ENCODE measurements around the gene NTN3.

Gene NTN3

GRCh38 chr16:2515180-2515851, 44.2 kb downstream of the NTN3 start:
- no peak for DNase-seq

GRCh38 chr16:2516391-2517240, 45.5 kb downstream of the NTN3 start:
- no peak for DNase-seq

DNA sequence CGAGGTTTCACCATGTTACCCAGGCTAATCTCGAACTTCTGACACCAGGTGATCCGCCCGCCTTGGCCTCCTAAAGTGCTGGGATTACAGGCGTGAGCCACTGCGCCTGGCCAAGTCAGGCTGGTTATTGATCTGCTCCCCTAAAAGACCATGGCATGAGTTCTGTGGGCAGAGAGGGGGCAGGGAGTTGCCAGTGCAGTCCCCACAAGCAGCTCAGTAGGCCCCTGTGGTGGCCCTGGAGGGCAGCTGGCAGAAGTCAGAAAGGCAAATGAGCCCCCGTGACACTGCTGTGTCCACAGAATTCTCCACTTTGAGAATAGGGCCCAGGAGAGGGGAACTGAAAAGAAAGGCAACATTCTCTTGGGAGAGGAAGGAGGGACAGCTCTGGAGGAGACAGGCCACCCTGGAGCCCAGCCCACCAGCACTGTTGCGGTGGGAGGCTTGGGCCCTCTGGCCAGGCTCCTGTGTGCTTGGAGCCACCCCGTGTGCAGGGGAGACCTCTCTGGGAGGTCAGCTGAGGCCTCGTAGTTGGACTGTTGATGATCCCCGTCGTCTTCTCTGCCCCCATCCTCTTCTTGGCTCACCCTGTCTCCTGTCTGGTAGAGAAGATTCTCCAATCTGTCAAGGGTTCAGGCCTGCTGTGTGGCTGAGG, 47.0 kb downstream of the NTN3 start:
- DNase-seq = no peak

- DNase-seq = peak in 1 of 5 donors; percentile 13
Observed at GRCh38 chr16:2518823-2519710, 48.0 kb downstream of the NTN3 start.

DNA sequence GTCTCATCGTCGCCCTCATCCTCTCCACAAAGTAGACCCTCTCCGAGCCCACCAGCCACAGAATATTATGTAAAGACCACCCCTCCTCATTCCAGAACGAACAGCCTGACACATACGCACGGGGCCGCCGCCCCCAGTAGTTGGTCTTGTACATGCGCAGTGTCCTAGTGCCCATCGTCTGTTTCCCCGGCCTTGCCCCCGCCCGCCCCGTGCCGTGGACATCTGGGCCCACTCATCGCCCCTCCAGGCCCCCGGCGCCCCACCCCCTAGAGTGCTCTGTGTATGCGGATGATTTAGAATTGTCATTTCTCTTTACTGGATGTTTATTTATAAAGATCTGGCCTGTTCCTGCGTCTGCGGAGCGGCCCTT, 48.6 kb downstream of the NTN3 start:
- DNase-seq = no peak

- DNase-seq = peak; percentile 84 to 92 (median 88)
Observed at GRCh38 chr16:2520097-2520783, 49.1 kb downstream of the NTN3 start, which contains the start of gene AMDHD2. TSS of gene AMDHD2 (plus strand) at chr16:2520371. CDS start at chr16:2520459, 88 bp downstream.

- peak; percentile 51 to 74 (median 69) for DNase-seq
Observed at GRCh38 chr16:2520784-2521531, 49.9 kb downstream of the NTN3 start.

All from T-helper 1 cell (primary cell).